Activated CD4-positive, alpha-beta T cell treated with anti-CD3 and anti-CD28 coated beads, Interleukin-2, amount 10 ng/mL, durations not matched to agents 7 days and 5 days (primary cell): ENCODE measurements around the gene ZNF467. TPM values are rescaled to one million over a fixed set of nuclear protein-coding genes. Genes with fewer than 3 reads are reported as not detected.

ENCODE experiments used
- CTCF ChIA-PET: fragments of 350-600 bp; sonication (Branson Sonifier 250); formaldehyde crosslinking; loops from one replicate; lab custom pipeline; 2021; ENCODE audit warnings: antibody characterized with exemption; lab: Charles Lee
- POLR2A ChIA-PET: fragments of 350-600 bp; sonication (Branson Sonifier 250); formaldehyde crosslinking; loops from one replicate; lab custom pipeline; 2021; ENCODE audit warnings: antibody characterized with exemption; lab: Charles Lee
- DNase-seq: peaks from one replicate; pipeline ENCODE4 v3.0.0-alpha.2; 2020
- H3K27ac Mint-ChIP-seq: one replicate; pipeline ENCODE4 v1.8.0; 2021; ENCODE audit warnings: mild to moderate bottlenecking, moderate library complexity, mixed read lengths
- H3K27me3 Mint-ChIP-seq: one replicate; pipeline ENCODE4 v1.8.0; 2021; ENCODE audit warnings: mixed read lengths
- H3K36me3 Mint-ChIP-seq: one replicate; pipeline ENCODE4 v1.8.0; 2021; ENCODE audit warnings: low read depth, mixed read lengths
- H3K4me1 Mint-ChIP-seq: one replicate; pipeline ENCODE4 v1.8.0; 2021; ENCODE audit warnings: mixed read lengths
- H3K4me3 Mint-ChIP-seq: one replicate; pipeline ENCODE4 v1.8.0; 2021; ENCODE audit warnings: mild to moderate bottlenecking, moderate library complexity, mixed read lengths
- H3K9me3 Mint-ChIP-seq: one replicate; pipeline ENCODE4 v1.8.0; 2021; ENCODE audit warnings: mixed read lengths
- total RNA-seq, 2 experiments: library from RNA; stranded (reverse); gene quantifications; one replicate each; pipeline ENCODE4 v1.2.3, GENCODE V29; 2021

Gene ZNF467
- total RNA-seq, 2 experiments from 2014 or later = 0.15 to 0.32 TPM

- ChIA-PET POLR2A (no interaction called here), CTCF (interaction anchor here (1.4 kb wide), 1 partner anchor 10 kb away, joined by 3 read pairs; no protein-coding TSS in a partner anchor)
- no peak for DNase-seq
- H3K9me3 Mint-ChIP-seq = no peaks in the 10 kb centered on the region
- no peak overlapping the region for H3K27ac Mint-ChIP-seq
- peaks cover 44% of the 10 kb centered on the region for H3K27me3 Mint-ChIP-seq
- H3K4me1 Mint-ChIP-seq = peaks cover 8% of the 10 kb centered on the region
- H3K36me3 Mint-ChIP-seq = no peaks in the 10 kb centered on the region
- no peak overlapping the region for H3K4me3 Mint-ChIP-seq
Measured at GRCh38 chr7:149736478-149737360, 36.7 kb downstream of the ZNF467 start.

GRCh38 chr7:149735779-149736477 is 37.5 kb downstream of the ZNF467 start:
- no peak for DNase-seq
- CTCF ChIA-PET = interaction anchor here (1.4 kb wide), 1 partner anchor 9 kb away, joined by 3 read pairs; no protein-coding TSS in a partner anchor
- H3K4me3 Mint-ChIP-seq = no peak overlapping the region
- H3K36me3 Mint-ChIP-seq = no peaks in the 10 kb centered on the region
- H3K27me3 Mint-ChIP-seq = peaks cover 37% of the 10 kb centered on the region
- H3K9me3 Mint-ChIP-seq = no peaks in the 10 kb centered on the region
- POLR2A ChIA-PET = no interaction called here
- no peak overlapping the region for H3K27ac Mint-ChIP-seq
- H3K4me1 Mint-ChIP-seq = peaks cover 6% of the 10 kb centered on the region

- H3K36me3 Mint-ChIP-seq = no peaks in the 10 kb centered on the region
- no peak for DNase-seq
- CTCF ChIA-PET = interaction anchor here (1.7 kb wide), 1 partner anchor 16 kb away, joined by 3 read pairs; no protein-coding TSS in a partner anchor
Measured at GRCh38 chr7:149735181-149735602, 38.2 kb downstream of the ZNF467 start.

GRCh38 chr7:149734791-149735075 is 38.7 kb downstream of the ZNF467 start:
- ChIA-PET CTCF (interaction anchor here (1.7 kb wide), 1 partner anchor 17 kb away, joined by 3 read pairs; no protein-coding TSS in a partner anchor), POLR2A (no interaction called here)
- peaks cover 6% of the 10 kb centered on the region for H3K4me1 Mint-ChIP-seq
- no peaks in the 10 kb centered on the region for H3K9me3 Mint-ChIP-seq
- H3K4me3 Mint-ChIP-seq = no peak overlapping the region
- peaks cover 25% of the 10 kb centered on the region for H3K27me3 Mint-ChIP-seq
- no peaks in the 10 kb centered on the region for H3K36me3 Mint-ChIP-seq
- H3K27ac Mint-ChIP-seq = no peak overlapping the region
- DNase-seq = no peak

More at GRCh38 chr7:149735181-149735602, 38.2 kb downstream of the ZNF467 start:
- no peaks in the 10 kb centered on the region for H3K9me3 Mint-ChIP-seq
- peaks cover 29% of the 10 kb centered on the region for H3K27me3 Mint-ChIP-seq
- POLR2A ChIA-PET = interaction anchor here (0.5 kb wide), 1 partner anchor 110 kb away, joined by 3 read pairs; no protein-coding TSS in a partner anchor
- H3K4me1 Mint-ChIP-seq = peaks cover 6% of the 10 kb centered on the region
- H3K4me3 Mint-ChIP-seq = no peak overlapping the region
- no peak overlapping the region for H3K27ac Mint-ChIP-seq

GRCh38 chr7:149733924-149734790 is 39.2 kb downstream of the ZNF467 start:
- peaks cover 20% of the 10 kb centered on the region for H3K27me3 Mint-ChIP-seq
- H3K36me3 Mint-ChIP-seq = no peaks in the 10 kb centered on the region
- CTCF ChIA-PET = interaction anchor here (1.7 kb wide), 1 partner anchor 17 kb away, joined by 3 read pairs; no protein-coding TSS in a partner anchor

GRCh38 chr7:149733131-149733923 is 40.1 kb downstream of the ZNF467 start:
- no peak overlapping the region for H3K27ac Mint-ChIP-seq
- H3K4me1 Mint-ChIP-seq = peaks cover 6% of the 10 kb centered on the region
- H3K27me3 Mint-ChIP-seq = peaks cover 14% of the 10 kb centered on the region
- H3K36me3 Mint-ChIP-seq = no peaks in the 10 kb centered on the region
- no peak overlapping the region for H3K4me3 Mint-ChIP-seq
- H3K9me3 Mint-ChIP-seq = no peaks in the 10 kb centered on the region
- ChIA-PET POLR2A (no interaction called here), CTCF (interaction anchor here (0.8 kb wide), 1 partner anchor 17 kb away, joined by 4 read pairs; no protein-coding TSS in a partner anchor)
- DNase-seq = no peak

More at GRCh38 chr7:149733924-149734790, 39.2 kb downstream of the ZNF467 start:
- Mint-ChIP-seq H3K9me3 (no peaks in the 10 kb centered on the region), H3K4me3 (no peak overlapping the region), H3K27ac (no peak overlapping the region), H3K4me1 (peaks cover 6% of the 10 kb centered on the region)
- POLR2A ChIA-PET = no interaction called here
- no peak for DNase-seq

GRCh38 chr7:149732611-149733010 is 40.8 kb downstream of the ZNF467 start:
- H3K27me3 Mint-ChIP-seq = peaks cover 11% of the 10 kb centered on the region
- no peak overlapping the region for H3K27ac Mint-ChIP-seq
- POLR2A ChIA-PET = no interaction called here
- DNase-seq = no peak
- CTCF ChIA-PET = interaction anchor here (0.8 kb wide), 1 partner anchor 18 kb away, joined by 4 read pairs; no protein-coding TSS in a partner anchor
- no peaks in the 10 kb centered on the region for H3K36me3 Mint-ChIP-seq
- no peaks in the 10 kb centered on the region for H3K9me3 Mint-ChIP-seq
- H3K4me3 Mint-ChIP-seq = no peak overlapping the region
- peaks cover 6% of the 10 kb centered on the region for H3K4me1 Mint-ChIP-seq

- ChIA-PET CTCF (interaction anchor here (0.8 kb wide), 1 partner anchor 18 kb away, joined by 4 read pairs; no protein-coding TSS in a partner anchor), POLR2A (no interaction called here)
- DNase-seq = no peak
- no peak overlapping the region for H3K27ac Mint-ChIP-seq
- H3K9me3 Mint-ChIP-seq = no peaks in the 10 kb centered on the region
- no peaks in the 10 kb centered on the region for H3K36me3 Mint-ChIP-seq
- H3K4me1 Mint-ChIP-seq = peaks cover 6% of the 10 kb centered on the region
- H3K27me3 Mint-ChIP-seq = peaks cover 9% of the 10 kb centered on the region
- no peak overlapping the region for H3K4me3 Mint-ChIP-seq
Measured at GRCh38 chr7:149732111-149732561, 41.3 kb downstream of the ZNF467 start.

GRCh38 chr7:149731207-149731955 is 42.0 kb downstream of the ZNF467 start:
- Mint-ChIP-seq H3K4me1 (peaks cover 3% of the 10 kb centered on the region), H3K9me3 (no peaks in the 10 kb centered on the region), H3K27me3 (peaks cover 5% of the 10 kb centered on the region), H3K36me3 (no peaks in the 10 kb centered on the region), H3K27ac (no peak overlapping the region), H3K4me3 (no peak overlapping the region)
- ChIA-PET POLR2A (no interaction called here), CTCF (interaction anchor here (1.0 to 2.1 kb wide), 3 partner anchors 17 to 51 kb away, joined by 3 to 7 read pairs (median 4); no protein-coding TSS in a partner anchor)
- no peak for DNase-seq

GRCh38 chr7:149729983-149730801 is 43.2 kb downstream of the ZNF467 start:
- no peak overlapping the region for H3K4me3 Mint-ChIP-seq
- ChIA-PET POLR2A (no interaction called here), CTCF (interaction anchor here (0.7 to 2.1 kb wide), 4 partner anchors 12 to 52 kb away, joined by 3 to 7 read pairs (median 4); no protein-coding TSS in a partner anchor)
- DNase-seq = no peak
- no peaks in the 10 kb centered on the region for H3K9me3 Mint-ChIP-seq
- no peaks in the 10 kb centered on the region for H3K36me3 Mint-ChIP-seq
- H3K4me1 Mint-ChIP-seq = no peaks in the 10 kb centered on the region
- no peaks in the 10 kb centered on the region for H3K27me3 Mint-ChIP-seq
- no peak overlapping the region for H3K27ac Mint-ChIP-seq
